GM18507 (cell line): ENCODE results near the gene GALNT13.

Source experiments
- DNase-seq: peaks from one replicate; pipeline ENCODE4 v3.0.0; 2011; ENCODE audit warnings: low read depth; ENCODE audit not compliant: insufficient read length; ENCODE audit errors: extremely low spot score
- FAIRE-seq: peaks from 2 replicates; lab custom pipeline; 2011; peaks lifted over from hg19 to GRCh38; lab: Jason Lieb, UNC

Gene GALNT13

GRCh38 chr2:154261473-154262027, 389.8 kb downstream of the GALNT13 start:
- DNase-seq = no peak
- no peak for FAIRE-seq

DNA sequence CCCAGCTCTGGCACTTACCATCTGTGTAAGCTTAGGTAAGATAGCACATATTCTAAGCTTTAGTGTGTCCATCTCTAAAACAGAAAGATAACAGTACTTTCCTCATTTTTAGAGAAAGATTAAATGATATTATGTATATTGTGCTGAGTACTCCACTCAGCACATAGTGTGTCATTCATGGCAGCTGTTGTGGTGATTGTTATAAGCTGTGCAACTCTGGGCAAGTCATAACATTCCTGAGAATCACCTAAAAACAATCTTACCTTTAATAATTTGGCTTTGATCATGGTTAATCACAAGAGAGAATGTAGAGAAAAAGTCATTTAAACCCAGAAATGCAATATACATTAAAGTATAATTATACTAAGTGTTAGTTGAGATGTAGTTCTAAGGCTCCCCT, 391.5 kb downstream of the GALNT13 start:
- no peak for FAIRE-seq
- no peak for DNase-seq

DNA sequence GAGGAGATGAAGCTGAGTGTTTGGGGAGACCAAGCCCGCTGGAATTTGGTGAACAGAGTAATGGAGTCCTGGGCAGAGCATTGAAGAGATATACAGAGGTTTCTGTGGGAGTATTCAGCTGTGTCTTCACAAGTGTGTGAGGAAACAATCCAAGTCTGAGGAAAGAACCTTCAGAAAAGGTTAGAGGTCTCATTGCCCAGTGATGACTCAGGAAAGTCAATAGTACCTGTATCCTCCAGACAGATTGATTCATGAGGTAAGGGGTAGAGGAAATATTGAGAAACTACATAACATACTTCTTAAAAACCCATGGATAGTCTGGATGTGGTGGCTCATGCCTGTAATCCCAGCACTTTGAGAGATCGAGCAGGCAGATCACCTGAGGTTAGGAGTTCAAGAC, 392.3 kb downstream of the GALNT13 start:
- no peak for DNase-seq
- no peak for FAIRE-seq

GRCh38 chr2:154267983-154268382, 396.3 kb downstream of the GALNT13 start:
- DNase-seq (no peak), FAIRE-seq (no peak)

GRCh38 chr2:154280543-154280942, 408.8 kb downstream of the GALNT13 start:
- FAIRE-seq = no peak
- DNase-seq = no peak

DNA sequence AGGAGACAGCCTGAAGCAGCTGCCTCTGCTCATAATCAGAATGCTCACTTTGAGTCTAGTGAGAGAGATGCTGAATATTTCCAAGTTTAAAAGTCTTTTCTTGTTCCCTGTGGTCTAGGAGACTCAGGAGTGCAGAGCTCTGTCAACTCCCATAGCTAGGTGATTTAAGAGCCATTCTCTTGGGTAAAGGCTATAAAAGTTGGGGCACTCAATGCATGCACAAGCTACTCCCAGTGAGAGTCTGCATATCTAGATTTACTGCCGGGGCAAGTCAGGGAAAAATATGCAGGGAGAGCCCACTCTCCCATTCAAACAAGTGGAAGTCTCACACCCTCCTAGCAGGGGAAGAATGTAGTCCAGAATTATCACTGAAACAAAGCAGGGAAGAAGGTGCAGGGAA, 418.1 kb downstream of the GALNT13 start:
- no peak for DNase-seq
- FAIRE-seq = no peak

GRCh38 chr2:154291511-154291910, 419.8 kb downstream of the GALNT13 start:
- FAIRE-seq (no peak), DNase-seq (no peak)

- FAIRE-seq (no peak), DNase-seq (no peak)
Measured at GRCh38 chr2:154291927-154292326, 420.2 kb downstream of the GALNT13 start.

DNA sequence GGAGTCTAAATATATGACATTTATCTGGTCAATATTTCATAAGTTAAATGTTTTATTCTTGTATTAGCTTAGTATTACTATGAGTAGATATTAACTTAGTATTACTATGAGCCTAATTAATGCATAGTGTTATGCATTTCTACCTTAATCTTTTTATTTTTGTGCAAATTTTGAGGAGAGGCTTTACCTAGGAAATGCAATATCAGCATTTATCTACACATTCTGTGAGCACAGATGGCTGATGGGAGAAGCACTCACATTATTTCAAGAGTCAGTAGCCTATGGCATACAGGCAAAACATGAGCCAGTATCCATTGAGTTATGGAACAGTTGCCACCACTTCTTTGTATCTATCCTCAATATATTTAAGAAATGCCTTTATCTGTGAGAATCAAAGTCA, 422.1 kb downstream of the GALNT13 start:
- DNase-seq (no peak), FAIRE-seq (no peak)

- DNase-seq (no peak), FAIRE-seq (no peak)
Measured at GRCh38 chr2:154306266-154306970, 434.7 kb downstream of the GALNT13 start.

- FAIRE-seq (no peak), DNase-seq (no peak)
Measured at GRCh38 chr2:154307007-154307406, 435.3 kb downstream of the GALNT13 start.

- FAIRE-seq = no peak
Measured at GRCh38 chr2:154324601-154325000, 452.9 kb downstream of the GALNT13 start.

DNA sequence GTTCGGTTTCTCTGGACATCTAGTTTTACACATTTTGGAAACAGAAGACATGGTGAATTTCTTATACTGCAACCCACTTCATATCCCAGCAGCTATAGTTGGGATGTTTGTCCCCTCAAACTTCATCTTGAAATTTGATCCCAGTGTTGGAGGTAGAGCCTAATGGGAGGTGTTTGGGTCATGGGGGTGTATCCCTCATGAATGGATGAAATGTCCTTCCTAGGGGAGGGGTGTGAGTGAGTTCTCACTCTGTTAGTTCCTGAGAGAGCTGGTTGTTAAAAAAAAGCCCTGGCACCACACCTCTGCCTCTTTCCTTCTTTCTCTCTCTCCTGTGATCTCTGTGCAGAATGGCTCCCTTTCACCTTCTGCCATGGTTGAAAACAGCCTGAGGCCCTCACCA, 457.8 kb downstream of the GALNT13 start:
- DNase-seq (no peak), FAIRE-seq (no peak)

More at GRCh38 chr2:154324601-154325000, 452.9 kb downstream of the GALNT13 start:
- no peak for DNase-seq

DNA sequence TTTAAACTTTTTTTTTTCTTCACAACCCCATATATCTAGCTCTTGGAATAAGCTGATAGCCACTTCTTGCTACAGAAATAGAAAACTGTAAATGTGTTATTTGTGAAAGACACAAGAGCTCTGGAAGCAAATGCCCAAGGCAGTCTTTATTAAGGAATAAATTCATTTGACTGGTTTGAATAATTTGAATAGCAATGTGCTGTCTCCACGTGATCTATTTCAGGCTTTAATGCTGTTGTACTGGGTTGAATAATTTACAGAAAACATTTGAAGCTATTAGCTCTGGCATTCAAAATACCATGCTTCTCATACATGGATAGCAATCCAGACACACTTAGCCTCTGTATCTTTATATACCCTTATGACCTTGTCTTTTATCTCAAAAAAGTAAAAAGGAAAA, 460.1 kb downstream of the GALNT13 start:
- FAIRE-seq (no peak), DNase-seq (no peak)

GRCh38 chr2:154336201-154336600, 464.5 kb downstream of the GALNT13 start:
- no peak for FAIRE-seq

DNA sequence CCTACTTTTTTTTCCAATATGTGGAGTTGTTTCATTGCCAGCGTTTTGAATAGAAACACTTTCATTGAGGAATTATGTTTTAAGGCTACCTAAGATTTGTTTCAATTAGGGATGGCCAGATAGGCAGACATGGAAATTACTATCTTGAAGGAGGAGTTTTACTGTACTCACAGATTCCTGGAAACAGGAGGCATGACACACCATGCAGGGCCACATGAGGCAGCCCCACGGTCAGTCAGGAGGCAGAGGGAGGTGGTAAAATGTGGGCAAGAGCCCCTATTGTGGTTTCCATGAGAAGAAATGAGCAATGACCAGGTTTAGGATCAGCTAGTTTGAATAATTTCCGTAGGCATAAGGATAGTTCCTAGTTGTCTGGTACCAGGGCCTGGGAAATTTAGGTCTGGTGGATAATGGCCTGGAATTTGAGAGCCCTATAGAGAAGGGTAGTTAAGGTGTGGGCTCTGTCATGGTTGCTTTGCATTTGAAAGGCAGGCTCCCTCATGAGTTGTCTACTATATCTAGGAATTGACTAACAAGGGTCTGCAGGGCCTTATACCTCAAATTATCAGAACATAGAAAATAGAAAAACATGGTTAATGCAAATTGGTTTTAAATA, 466.7 kb downstream of the GALNT13 start:
- DNase-seq = no peak

More at GRCh38 chr2:154336201-154336600, 464.5 kb downstream of the GALNT13 start:
- DNase-seq = no peak

GRCh38 chr2:154343282-154343681, 471.6 kb downstream of the GALNT13 start:
- FAIRE-seq = no peak
- DNase-seq = no peak

More for the DNA sequence above, 466.7 kb downstream of the GALNT13 start:
- no peak for FAIRE-seq

- DNase-seq (no peak), FAIRE-seq (no peak)
Measured at GRCh38 chr2:154350911-154351310, 479.2 kb downstream of the GALNT13 start.

DNA sequence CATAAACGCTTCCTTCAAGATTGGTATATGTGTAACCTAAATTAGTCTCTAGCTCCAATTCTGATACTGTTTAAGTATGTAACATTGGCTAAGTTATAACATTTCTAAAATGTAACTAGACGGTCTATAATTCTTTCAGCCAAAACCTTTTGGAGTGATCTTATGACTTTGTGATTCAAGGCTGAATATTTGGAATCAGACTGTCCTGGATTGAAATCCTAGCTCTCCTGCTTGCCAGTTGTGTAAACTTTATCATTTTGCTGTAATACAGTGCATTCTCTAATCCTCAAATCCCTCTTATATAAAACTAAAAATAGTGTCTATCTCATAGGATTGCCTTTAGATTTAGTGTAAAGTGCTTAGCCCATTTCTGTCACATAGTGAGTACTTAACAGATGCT, 489.6 kb downstream of the GALNT13 start:
- no peak for DNase-seq
- FAIRE-seq = no peak

GRCh38 chr2:154368153-154368552, 496.4 kb downstream of the GALNT13 start:
- FAIRE-seq = no peak
- no peak for DNase-seq

DNA sequence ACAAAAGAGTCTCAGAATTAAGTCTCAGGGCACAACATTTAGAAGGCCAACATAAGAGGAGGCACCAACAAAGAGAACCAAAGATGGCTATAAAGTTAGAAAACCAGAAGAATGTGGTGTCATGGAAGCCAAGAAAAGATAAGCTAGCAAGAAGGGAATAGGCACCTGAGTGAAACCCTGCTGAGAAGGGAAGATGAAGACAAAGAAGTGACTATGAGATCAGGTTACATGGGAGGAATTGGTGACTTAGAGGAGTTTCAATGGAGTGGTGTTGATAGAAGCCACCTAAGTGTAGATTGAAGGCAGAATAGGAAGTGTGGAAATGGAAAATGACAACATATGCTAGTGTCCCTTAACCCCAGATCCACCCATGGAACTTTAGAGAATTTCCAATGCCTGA, 499.2 kb downstream of the GALNT13 start:
- no peak for FAIRE-seq

More for the DNA sequence above, 499.2 kb downstream of the GALNT13 start:
- no peak for DNase-seq
